ENCODE results near the gene TBC1D10B. TPM values are rescaled to one million over a fixed set of nuclear protein-coding genes. Genes with fewer than 3 reads are reported as not detected.
A peak's percentile ranks its signal among the peaks of the same experiment; 100 is the strongest.

The TBC1D10B gene
- total RNA-seq, 1 experiment from 2014 or later, result 60.6 TPM

GRCh38 chr16:30379158-30379783 is 9.0 kb upstream of the TBC1D10B start:
- H3K36me3 ChIP-seq, result peaks cover 2% of the 10 kb centered on the region; the same call in 1 of the 2 replicates
- H3K4me3 ChIP-seq, result peak overlapping the region; percentile 62
- DNase-seq, result no peak
- no peaks in the 10 kb centered on the region for H3K27me3 ChIP-seq
- H3K9me3 ChIP-seq, result no peaks in the 10 kb centered on the region

GRCh38 chr16:30378236-30379157 is 8.2 kb upstream of the TBC1D10B start:
- Histone ChIP-seq H3K9me3 (no peaks in the 10 kb centered on the region), H3K36me3 (peaks cover 2% of the 10 kb centered on the region; the same call in 1 of the 2 replicates), H3K27me3 (no peaks in the 10 kb centered on the region), H3K4me3 (peak overlapping the region; percentile 62)
- DNase-seq, result peak; percentile 99

- Histone ChIP-seq H3K9me3 (no peaks in the 10 kb centered on the region), H3K36me3 (peaks cover 2% of the 10 kb centered on the region; the same call in 1 of the 2 replicates), H3K27me3 (no peaks in the 10 kb centered on the region), H3K4me3 (peak overlapping the region; percentile 62)
- peak; percentile 95 for DNase-seq
These were observed 7.5 kb upstream of the TBC1D10B start for GRCh38 chr16:30377812-30378235.

- Histone ChIP-seq H3K36me3 (peaks cover 2% of the 10 kb centered on the region; the same call in 1 of the 2 replicates), H3K27me3 (no peaks in the 10 kb centered on the region), H3K9me3 (no peaks in the 10 kb centered on the region), H3K4me3 (peak overlapping the region; percentile 62)
- DNase-seq, result no peak
These were observed 6.9 kb upstream of the TBC1D10B start for GRCh38 chr16:30377050-30377811.

- Histone ChIP-seq H3K27me3 (no peaks in the 10 kb centered on the region), H3K4me3 (no peak overlapping the region), H3K9me3 (no peaks in the 10 kb centered on the region), H3K36me3 (peaks cover 2% of the 10 kb centered on the region; the same call in 1 of the 2 replicates)
- no peak for DNase-seq
These were observed 6.2 kb upstream of the TBC1D10B start for GRCh38 chr16:30376461-30376902.

- Histone ChIP-seq H3K27me3 (no peaks in the 10 kb centered on the region), H3K9me3 (no peaks in the 10 kb centered on the region), H3K4me3 (no peak overlapping the region), H3K36me3 (peaks cover 2% of the 10 kb centered on the region; the same call in 1 of the 2 replicates)
- no peak for DNase-seq
These were observed 5.6 kb upstream of the TBC1D10B start for GRCh38 chr16:30375864-30376263.

- H3K36me3 ChIP-seq, result no peaks in the 10 kb centered on the region
- no peaks in the 10 kb centered on the region for H3K9me3 ChIP-seq
- H3K27me3 ChIP-seq, result no peaks in the 10 kb centered on the region
- H3K4me3 ChIP-seq, result no peak within 1 kb of the TSS
- DNase-seq, result no peak
These were observed 4.2 kb upstream of the TBC1D10B start, which contains the start of gene MYL11 for GRCh38 chr16:30374538-30374937. Gene MYL11, plus strand, starts transcription at chr16:30374802. Its CDS starts 56 bp downstream, at chr16:30374858.

GRCh38 chr16:30372725-30373124 is 2.4 kb upstream of the TBC1D10B start:
- no peak overlapping the region for H3K4me3 ChIP-seq
- no peak for DNase-seq
- H3K36me3 ChIP-seq, result peaks cover 6% of the 10 kb centered on the region
- H3K9me3 ChIP-seq, result no peaks in the 10 kb centered on the region
- H3K27me3 ChIP-seq, result no peaks in the 10 kb centered on the region

GRCh38 chr16:30372038-30372712 is 1.9 kb upstream of the TBC1D10B start:
- peaks cover 12% of the 10 kb centered on the region for H3K36me3 ChIP-seq
- no peaks in the 10 kb centered on the region for H3K27me3 ChIP-seq
- DNase-seq, result no peak
- H3K9me3 ChIP-seq, result no peaks in the 10 kb centered on the region
- no peak overlapping the region for H3K4me3 ChIP-seq

GRCh38 chr16:30371248-30371816 is 1.0 kb upstream of the TBC1D10B start:
- Histone ChIP-seq H3K36me3 (peaks cover 20% of the 10 kb centered on the region), H3K9me3 (no peaks in the 10 kb centered on the region), H3K27me3 (no peaks in the 10 kb centered on the region)

GRCh38 chr16:30369938-30370455 is 297 bp downstream of the TBC1D10B start:
- H3K9me3 ChIP-seq, result no peaks in the 10 kb centered on the region
- DNase-seq, result no peak
- no peaks in the 10 kb centered on the region for H3K27me3 ChIP-seq
- peak overlapping the region; percentile 80 for H3K4me3 ChIP-seq
- peaks cover 33% of the 10 kb centered on the region for H3K36me3 ChIP-seq

More at GRCh38 chr16:30371248-30371816, 1.0 kb upstream of the TBC1D10B start:
- peak overlapping the region; percentile 47 for H3K4me3 ChIP-seq
- no peak for DNase-seq

GRCh38 chr16:30369091-30369937 is 980 bp downstream of the TBC1D10B start:
- Histone ChIP-seq H3K27me3 (no peaks in the 10 kb centered on the region), H3K9me3 (no peaks in the 10 kb centered on the region), H3K4me3 (peak overlapping the region; percentile 80), H3K36me3 (peaks cover 40% of the 10 kb centered on the region)
- no peak for DNase-seq

GRCh38 chr16:30368792-30369090 is 1.6 kb downstream of the TBC1D10B start:
- no peaks in the 10 kb centered on the region for H3K27me3 ChIP-seq
- no peak for DNase-seq
- peaks cover 45% of the 10 kb centered on the region for H3K36me3 ChIP-seq
- H3K9me3 ChIP-seq, result no peaks in the 10 kb centered on the region
- peak overlapping the region; percentile 80 for H3K4me3 ChIP-seq

- H3K27me3 ChIP-seq, result no peaks in the 10 kb centered on the region
- DNase-seq, result peak; percentile 69
- peaks cover 50% of the 10 kb centered on the region for H3K36me3 ChIP-seq
These were observed 2.0 kb downstream of the TBC1D10B start for GRCh38 chr16:30368122-30368791.

More at GRCh38 chr16:30368122-30368791, 2.0 kb downstream of the TBC1D10B start:
- peak overlapping the region; percentile 80 for H3K4me3 ChIP-seq
- no peaks in the 10 kb centered on the region for H3K9me3 ChIP-seq

Data from MG63 (cell line).